HG03457 (cell line): Measurements from ENCODE around the gene ZBTB37.
"Not testable (repeated sequence)": the region's sequence is repeated elsewhere in the genome, so short reads cannot be mapped to it uniquely, and the experiment has no call there.

ENCODE experiments used
- ATAC-seq: cut with Tn5 transposase; IDR thresholded peaks from one replicate; pipeline ENCODE4 v1.9.1; 2021; ENCODE audit warnings: moderate number of reproducible peaks; ENCODE audit not compliant: unreplicated experiment

Gene ZBTB37

DNA sequence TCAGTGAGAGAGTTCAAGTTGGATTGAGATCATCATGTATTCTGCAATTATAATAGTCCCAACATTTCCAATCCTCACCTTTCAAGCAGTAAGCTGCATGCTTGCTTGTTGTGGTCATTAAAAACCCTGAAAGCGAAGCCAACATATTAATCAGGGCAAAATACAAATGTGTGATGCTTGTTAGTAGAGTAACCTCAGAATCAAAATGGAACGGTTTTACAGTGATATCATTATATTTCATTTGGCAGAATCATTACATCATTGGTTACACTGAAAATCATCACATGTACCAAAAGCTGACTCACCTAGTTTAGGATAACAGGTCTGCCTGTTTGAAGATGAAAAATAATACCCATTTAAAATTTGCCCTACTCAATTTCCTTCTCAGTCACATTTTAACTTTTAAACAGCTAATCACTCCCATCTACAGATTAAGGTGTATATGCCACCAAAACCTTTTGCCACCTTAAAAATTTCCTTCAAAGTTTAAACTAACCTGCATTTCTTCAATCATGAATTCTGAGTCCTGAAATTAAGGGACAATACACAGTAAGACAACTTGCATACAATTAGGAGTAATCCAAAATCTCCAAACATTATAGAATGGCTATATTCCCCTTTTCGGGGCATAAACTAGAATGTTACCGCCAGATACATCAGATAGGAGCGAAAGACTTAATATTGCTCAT is 3.9 kb upstream of the ZBTB37 start:
- ATAC-seq, result no peak

DNA sequence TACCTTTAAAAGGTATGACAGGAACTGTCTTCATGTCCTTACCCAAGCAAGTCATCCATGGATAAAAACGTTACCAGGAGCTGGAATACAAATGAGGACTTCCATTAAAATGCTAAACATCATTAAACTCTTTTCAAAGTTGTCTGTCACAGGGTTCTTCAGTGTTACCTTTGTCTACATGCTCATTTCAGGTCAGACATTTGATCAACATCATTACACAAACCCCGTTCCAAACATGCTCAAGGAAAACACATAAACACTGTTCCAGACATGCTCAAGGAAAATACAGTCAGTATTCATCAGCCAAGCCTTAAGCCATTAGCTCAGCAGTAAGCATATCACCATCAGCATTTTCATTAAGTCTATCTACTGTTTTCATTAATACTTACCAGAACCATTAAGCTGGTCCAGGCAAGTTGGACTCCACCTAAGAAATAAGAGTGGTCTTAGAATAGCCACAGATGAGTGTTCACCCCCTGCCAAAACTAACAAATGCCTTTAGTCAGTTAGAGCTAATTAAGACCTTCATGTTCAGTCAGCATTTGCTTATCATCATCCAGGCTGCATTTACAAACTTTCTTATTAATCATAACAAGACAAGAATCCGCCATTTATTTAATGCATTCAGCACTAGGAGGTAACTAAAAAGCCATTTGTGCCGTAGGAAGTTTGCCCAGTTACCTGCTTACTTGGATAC is 2.6 kb upstream of the ZBTB37 start:
- no peak for ATAC-seq

DNA sequence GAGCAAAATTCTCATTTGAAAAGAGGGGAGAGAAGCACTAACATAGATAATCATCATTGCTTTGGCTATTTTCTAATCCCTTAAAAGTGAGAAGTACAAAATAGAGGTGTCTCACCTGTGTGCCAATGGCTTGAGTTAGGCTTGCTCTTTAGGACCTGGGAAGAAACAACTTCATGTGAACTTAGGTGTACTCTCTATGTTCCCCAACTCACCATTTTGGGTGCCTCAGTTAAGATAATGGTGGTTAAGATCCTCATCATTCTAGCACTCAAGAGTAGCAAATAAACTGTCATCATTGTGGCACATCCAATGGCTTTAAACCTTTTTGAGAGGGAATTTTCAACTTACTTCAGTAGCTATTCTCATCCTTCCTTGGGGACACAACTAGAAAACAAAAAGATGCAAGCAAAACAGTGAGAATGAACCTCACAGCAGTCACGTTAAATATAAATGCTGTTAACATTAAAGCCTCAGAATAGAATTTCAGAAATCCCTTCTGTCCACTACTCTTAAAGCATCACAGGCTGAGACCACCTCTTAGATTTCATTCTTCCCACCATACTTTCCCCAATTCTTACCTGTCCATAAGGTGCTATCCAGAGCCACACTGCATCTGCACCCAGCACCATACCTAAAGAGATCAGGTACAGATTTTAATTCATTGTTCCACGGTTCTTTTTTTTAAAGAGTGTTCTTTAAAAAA is 1.6 kb upstream of the ZBTB37 start:
- no peak for ATAC-seq

DNA sequence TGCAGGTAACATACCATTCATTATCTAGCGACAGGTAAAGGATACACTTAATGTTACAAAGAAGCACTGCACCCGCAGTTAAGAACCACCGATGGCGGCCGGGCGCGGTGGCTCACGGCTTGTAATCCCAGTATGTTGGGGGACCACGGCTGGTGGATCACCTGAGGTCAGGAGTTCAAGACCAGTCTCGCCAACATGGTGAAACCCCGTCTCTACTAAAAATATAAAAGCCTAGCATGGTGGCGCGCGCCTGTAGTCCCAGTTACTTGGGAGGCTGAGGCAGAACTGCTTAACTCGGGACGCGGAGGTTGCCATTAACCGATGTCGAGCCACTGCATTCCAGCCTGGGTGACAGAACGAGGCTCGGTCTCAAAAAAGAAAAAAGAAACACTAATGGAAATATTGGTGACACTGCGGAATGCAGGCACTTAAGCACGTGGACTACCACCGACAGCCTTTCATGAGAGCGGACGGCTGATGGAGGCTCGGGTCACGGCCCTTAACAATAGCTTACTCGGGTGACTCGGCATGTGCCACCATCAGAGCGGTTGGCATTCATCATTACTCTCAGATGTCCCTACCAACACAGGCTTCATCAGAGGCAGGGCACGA is 933 bp upstream of the ZBTB37 start:
- peak; percentile 16 for ATAC-seq

DNA sequence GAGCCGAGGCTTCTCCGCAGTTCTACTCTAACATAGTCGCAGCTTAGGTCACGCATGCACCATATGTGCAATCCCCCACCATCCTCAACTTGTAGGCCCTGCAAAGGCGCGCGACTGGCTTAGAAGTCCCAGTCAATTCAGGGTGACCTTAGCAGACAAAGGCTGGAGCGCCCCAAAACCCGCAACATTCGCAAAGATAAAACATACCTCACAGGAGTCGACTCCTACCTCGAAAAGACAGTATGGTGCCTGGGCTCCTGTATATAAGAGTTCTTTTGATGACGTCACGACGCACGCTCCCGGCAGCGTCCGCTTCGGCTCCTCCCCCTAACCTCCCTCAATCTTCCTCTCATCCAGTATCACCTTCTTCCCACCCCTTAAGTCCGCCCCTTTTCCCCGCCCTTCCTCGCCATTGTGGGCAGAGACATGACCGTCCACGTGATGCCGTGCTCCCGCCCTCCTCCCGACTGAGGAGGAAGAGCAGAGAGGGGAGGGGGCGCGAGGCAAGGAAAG is 371 bp upstream of the ZBTB37 start, which contains the start of gene GAS5:
TSS of gene GAS5 (minus strand) at position 237 of the 513 bp plus-strand sequence.
- peak; percentile 58 for ATAC-seq

DNA sequence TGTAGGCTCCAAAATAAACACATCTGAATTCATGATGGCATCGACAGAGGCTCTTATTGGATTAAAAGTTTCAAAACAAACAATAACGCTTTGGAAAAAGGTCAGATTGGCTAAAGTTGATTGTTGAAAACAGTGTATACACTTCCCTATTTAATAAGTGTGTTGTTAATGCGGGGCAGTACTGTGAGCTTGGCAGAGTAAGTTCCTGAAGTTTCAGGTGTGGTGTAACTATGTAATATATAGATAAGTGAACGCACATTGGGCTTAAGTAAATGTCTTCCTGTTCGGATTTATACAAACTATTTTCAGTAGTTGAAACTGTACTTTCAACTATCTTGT is 810 bp downstream of the ZBTB37 start:
- ATAC-seq, result no peak

DNA sequence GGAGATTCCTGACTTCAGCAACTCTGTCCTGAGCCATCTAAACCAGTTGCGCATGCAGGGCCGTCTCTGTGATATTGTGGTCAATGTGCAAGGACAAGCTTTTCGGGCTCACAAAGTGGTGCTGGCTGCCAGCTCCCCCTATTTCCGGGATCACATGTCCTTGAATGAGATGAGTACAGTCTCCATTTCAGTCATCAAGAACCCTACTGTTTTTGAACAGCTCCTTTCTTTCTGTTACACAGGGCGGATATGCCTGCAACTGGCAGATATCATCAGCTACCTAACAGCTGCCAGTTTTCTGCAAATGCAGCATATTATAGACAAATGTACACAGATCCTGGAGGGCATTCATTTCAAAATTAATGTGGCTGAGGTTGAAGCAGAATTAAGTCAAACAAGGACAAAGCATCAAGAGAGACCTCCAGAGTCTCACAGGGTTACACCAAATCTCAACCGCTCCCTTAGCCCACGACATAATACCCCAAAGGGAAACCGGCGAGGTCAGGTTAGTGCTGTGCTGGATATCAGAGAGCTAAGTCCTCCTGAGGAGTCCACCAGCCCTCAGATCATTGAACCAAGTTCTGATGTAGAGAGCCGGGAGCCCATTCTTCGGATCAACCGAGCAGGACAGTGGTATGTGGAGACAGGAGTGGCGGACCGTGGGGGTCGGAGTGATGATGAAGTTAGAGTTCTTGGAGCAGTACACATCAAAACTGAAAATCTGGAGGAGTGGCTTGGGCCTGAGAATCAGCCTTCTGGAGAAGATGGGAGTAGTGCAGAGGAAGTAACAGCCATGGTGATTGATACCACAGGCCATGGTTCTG is 2.3 kb downstream of the ZBTB37 start:
- no peak for ATAC-seq

DNA sequence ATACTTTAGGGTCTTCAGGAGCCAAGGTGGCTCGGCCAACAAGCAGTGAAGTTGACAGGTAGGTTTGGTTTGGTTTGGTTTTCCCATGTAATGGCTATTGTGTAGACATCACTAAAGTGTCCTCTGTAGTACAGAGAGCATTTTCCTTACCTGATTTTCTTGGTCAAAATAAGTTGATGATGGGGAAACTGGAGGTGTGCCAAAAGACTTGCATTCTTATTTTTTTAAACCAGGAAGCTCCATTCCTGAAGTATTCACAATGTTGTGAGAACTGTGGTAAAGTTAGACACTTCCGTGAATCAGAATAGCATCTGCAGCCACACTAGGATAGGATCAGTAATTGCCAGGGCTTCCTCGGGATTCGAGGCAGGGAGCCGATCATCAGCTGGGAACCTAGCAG is 2.9 kb downstream of the ZBTB37 start:
- ATAC-seq, result no peak

DNA sequence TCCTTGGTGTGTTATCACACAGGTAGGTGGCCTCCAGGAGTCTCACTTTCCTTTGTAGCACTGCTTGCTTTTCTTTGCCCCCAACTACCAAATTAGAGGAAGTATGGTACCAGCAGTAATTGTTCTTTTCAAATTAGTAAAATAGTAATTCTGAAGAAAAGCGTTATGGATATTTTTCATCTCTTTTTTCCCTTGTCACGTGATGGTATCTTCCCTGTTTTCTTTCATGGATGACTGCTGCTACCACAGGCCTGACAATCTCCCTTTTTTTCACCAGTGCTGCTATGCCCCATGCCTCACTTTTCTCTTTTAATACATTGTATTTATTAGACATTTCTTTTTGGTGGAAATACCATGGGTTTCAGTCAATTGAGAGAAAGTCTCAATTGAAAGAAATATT is 3.3 kb downstream of the ZBTB37 start:
- ATAC-seq, result no peak

DNA sequence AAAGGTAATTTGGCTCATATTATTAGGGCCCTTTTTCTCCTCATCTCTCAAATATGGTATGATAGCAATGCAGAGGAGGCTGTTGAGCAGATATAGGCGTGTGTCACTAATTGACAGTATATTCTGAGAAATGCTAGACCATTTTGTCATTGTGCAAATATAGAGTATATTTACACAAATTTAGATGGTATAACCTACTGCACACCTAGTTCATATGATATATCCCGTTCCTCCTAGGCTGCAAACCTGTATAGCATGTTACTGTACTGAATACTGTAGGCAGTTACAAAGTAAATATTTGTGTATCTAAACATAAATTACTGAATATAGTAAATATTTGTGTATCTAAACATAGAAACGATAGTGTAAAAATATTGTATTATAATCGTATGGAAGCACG is 8.6 kb downstream of the ZBTB37 start:
- ATAC-seq, result no peak

DNA sequence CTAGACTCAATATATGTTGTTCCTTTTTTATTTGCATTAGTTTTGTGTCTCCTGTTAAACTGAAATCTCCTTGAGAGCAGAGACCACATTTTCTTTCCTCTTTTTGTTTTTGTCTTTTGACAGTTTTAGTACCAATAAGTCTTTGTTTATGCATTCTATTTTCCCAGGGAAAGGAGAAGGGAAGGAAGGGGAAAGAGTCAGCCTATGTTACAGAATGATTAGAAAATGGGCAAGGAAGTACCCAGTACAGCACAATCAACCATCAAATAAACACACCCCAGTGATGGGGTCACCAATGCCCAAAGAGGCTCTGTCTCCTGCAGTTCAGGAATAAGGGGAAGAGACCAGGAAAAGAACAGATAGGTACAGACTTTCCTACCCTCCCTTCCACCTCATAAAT is 10.1 kb downstream of the ZBTB37 start:
- no peak for ATAC-seq

DNA sequence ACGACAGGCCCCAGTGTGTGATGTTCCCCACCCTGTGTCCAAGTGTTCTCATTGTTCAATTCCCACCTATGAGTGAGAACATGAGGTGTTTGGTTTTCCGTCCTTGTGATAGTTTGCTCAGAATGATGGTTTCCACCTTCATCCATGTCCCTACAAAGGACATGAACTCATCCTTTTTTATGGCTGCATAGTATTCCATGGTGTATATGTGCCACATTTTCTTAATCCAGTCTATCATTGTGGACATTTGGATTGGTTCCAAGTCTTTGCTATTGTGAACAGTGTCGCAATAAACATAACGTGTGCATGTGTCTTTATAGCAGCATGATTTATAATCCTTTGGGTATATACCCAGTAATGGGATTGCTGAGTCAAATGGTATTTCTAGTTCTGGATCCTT is 12.9 kb downstream of the ZBTB37 start:
- not testable (repeated sequence) for ATAC-seq

DNA sequence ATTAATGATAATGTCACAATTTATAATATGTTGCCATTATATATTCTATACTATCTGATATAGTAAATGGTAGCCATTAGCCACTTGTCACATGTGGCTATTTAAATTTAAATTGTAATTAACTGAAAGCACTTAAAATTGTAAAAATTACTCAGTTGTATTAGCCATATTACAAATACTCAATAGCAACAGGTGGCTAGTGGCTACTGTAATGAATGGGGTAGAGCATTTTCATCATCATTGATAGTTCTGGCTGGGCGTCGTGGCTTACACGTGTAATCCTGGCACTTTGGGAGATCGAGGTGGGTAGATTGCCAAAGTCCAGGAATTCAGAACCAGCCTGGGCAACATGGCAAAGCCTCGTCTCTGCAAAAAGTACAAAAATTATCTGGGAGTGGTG is 16.5 kb downstream of the ZBTB37 start:
- ATAC-seq, result no peak

DNA sequence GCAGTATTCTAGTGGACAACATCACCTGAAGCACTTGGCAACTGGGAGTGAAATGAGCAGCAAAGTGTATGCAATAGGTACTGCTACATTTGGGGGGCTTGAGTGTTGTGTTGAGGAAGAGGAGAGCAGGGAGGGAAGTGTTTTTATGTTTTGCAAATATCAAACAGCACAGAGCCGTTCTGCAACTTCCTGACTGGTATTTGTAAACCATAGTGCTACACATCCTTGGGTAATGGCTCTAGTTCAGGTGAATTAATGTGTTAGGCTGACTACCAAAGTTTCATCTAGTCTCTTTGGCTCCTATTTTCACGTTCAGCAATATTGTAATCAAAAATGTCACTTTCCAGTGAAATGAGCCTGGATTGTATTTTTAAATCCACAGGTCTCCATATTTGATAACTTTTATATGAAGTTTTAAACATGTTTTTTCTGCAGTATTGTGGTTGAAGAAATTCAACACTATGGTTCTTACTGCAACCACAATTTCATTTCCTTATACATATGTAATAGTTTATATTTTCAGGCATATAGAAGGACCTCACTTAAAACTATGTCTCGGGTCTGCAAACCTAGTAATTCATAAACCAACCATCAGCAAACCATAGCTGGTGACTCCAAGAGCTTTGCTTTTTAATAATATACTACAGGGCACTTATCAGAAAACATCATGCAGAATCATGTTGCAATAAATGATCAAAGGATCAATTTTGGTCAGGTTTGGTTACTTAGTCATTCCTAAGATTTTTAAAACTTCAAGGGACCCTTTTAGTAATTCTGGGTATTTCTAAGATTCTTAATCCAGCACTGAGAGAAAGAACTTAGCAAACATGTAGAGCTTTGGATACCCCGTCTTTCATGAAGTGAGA is 18.8 kb downstream of the ZBTB37 start:
- ATAC-seq, result no peak

DNA sequence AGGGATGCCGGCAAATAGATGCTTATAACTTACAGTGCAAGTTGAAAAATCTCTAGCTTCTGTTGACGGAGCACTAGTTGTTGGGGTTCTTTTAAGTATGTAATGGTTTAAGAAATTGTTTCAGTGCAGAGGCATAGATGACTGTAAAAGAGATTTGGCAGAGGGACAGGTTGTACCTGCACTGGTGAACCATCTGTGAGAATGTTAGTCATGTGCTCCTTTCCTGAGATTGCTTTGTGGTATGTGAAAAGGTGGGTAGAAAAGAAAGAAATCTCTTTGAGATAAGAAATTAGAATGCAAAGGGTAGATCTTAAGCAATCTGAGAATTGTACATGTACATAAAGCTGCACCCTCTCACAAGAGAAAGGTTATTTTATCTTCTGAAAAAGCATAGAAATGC is 19.4 kb downstream of the ZBTB37 start:
- ATAC-seq, result no peak

DNA sequence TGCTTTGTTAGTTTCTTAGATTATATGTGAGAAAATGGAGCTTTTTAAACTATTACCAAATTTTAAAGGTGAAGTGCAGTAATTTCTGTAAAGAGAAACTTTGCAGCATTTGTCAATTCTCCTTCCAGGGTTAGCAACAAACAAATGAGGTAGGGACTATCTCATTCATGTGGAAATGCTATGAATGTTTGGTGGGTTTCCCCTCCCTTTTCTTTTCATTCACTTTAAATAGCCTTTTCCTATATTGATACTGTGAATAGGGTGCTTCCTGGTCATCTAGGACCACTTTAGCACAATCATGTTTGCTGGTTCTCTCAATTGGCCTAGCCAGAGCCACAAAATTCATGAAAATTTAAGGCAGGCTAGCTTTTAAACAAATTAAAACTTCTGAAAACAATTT is 20.6 kb downstream of the ZBTB37 start:
- ATAC-seq, result no peak

DNA sequence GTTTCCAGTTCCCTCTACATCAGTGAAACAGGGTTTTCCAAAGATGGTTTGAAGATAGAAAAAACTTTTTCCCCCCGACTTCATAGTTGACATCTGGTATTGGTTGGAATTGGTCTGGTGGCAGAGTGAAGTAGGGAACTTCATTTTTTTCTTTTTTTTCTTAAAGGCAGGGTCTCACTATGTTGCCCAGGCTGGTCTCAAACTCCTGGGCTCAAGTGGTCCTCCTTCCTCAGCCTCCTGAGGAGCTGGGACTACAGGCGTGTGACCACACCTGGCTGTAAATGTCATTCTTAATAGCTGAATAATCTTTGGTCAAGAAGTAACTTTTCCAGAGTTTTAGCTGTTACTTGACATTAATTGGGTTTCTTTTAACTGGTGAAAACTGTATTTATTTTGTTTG is 21.7 kb downstream of the ZBTB37 start:
- ATAC-seq, result no peak

DNA sequence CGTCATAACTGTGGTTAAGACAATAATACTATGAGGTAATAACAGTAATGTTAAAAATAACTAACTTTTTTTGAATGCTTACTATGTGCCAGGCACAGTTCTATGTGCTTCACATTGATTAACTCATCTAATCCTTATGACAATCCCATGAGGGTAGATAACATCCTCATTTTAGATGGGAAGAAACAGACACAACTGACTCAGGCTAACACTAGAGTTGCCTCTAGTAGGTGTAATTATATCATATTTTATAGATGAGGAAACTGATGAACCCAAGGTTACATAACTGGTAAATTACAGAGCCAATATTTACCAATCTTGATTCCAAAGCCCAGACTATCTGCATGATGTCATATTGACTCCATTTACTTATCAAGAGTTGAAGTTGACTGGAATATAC is 25.4 kb downstream of the ZBTB37 start:
- no peak for ATAC-seq

DNA sequence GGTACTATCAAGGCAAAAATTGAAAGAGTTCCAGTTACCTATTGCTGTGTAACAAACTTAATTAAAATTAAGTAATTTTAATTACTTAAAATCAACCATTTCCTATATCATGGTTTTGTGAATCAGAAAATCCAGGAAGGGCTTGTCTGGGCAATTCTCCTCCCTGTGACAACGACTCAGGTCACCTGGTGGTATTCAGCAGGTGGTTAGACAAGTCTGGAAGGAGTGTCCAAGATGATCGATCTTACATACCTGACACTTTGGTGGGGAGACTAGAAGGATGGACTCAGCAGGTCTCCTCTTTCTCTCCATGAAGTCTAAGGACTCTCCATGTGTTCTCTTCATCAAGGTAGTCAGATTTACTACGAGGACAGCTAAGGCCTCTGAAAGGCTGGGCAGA is 26.0 kb downstream of the ZBTB37 start:
- ATAC-seq, result no peak

DNA sequence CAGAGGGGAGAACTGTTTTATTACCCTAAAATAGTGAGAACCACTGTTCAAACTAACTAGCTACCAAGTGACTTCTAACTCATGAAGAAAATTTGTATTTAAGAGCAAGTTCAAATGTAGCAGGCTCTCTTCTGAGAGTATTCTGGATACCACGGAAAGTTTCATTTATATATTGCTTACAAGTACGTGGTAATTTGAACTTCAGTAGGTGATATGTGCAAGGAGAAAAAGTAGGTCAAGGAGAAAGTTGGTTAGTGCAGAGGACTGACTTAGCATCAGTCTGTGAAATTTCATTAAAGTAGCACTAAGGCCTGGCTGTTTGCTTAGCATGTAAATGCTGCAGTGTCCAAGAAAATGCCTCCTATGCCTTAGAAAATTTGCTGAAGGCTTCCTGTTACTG is 32.2 kb downstream of the ZBTB37 start:
- ATAC-seq, result no peak
